ENCODE measurements around the gene HSPA4. TPM values are rescaled to one million over a fixed set of nuclear protein-coding genes. Genes with fewer than 3 reads are reported as not detected.
"Not testable (repeated sequence)": the region's sequence is repeated elsewhere in the genome, so short reads cannot be mapped to it uniquely, and the experiment has no call there.

Gene HSPA4
- total RNA-seq, 1 experiment from 2014 or later: 237 TPM

DNA sequence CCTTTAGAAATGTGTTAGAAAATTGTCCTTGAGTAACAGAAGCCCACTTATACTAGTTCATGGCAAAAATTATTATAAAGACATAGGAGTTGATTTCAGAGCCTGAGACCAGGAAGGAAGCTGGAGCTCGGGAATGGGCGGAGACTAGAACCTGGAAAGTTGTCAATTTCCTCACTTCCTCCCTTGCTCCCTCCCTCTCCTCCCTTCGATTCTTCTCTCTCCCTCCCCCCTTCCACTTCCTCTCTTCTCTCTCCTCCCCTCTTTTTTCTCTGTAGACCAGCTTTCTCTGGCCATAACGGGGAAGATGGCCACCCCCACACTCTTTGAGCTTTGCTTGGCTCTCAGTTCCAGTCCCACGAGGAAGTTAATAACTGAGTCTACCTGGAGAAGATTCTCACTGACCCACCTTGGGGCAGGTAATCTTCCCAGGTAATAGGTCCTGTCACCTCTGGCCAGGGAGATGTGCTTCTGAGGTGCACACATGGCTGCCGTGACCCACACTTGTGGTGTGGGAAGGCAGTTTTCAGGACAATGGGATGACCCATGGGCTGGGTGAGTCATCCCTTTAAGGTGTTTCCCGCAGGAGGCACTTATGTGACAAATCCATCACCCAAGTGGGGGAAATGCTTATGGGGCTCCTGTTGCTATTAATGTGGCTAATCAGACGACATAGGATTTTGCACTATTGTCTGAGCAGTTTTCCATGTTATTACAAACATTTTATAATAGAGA, 78.7 kb downstream of the HSPA4 start:
- no peaks in the 10 kb centered on the region; the same call in 1 of the 2 replicates for H3K9me3 ChIP-seq
- no TSS peak for BruUV-seq (replicated peaks)
- ChIA-PET CTCF (interaction anchor here (1.4 kb wide), 1 partner anchor 117 kb away, joined by 8 read pairs; no protein-coding TSS in a partner anchor), POLR2A (no interaction called here)
- no peaks in the 10 kb centered on the region for H3K4me1 ChIP-seq
- no peaks in the 10 kb centered on the region for H3K36me3 Mint-ChIP-seq (ENCODE audit: insufficient read depth, unreplicated experiment)
- no peaks in the 10 kb centered on the region; the same call in 1 of the 2 replicates for H3K27me3 ChIP-seq (replicated peaks; ENCODE audit: control insufficient read depth, insufficient read depth, low read length)
- H3K9me3 Mint-ChIP-seq (ENCODE audit: unreplicated experiment): no peaks in the 10 kb centered on the region
- no peaks in the 10 kb centered on the region for H3K36me3 ChIP-seq (ENCODE audit: control insufficient read depth, insufficient read depth, low read length)
- H3K27me3 Mint-ChIP-seq (ENCODE audit: insufficient read depth, unreplicated experiment): peaks cover 9% of the 10 kb centered on the region
- TF ChIP-seq, protein P1, sequence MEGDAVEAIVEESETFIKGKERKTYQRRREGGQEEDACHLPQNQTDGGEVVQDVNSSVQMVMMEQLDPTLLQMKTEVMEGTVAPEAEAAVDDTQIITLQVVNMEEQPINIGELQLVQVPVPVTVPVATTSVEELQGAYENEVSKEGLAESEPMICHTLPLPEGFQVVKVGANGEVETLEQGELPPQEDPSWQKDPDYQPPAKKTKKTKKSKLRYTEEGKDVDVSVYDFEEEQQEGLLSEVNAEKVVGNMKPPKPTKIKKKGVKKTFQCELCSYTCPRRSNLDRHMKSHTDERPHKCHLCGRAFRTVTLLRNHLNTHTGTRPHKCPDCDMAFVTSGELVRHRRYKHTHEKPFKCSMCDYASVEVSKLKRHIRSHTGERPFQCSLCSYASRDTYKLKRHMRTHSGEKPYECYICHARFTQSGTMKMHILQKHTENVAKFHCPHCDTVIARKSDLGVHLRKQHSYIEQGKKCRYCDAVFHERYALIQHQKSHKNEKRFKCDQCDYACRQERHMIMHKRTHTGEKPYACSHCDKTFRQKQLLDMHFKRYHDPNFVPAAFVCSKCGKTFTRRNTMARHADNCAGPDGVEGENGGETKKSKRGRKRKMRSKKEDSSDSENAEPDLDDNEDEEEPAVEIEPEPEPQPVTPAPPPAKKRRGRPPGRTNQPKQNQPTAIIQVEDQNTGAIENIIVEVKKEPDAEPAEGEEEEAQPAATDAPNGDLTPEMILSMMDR (IDR thresholded peaks at IDR 0.05; ENCODE audit: insufficient read depth in 1 of 2, low read depth in 1 of 2, low read length in 1 of 2, severe bottlenecking in 1 of 2, unreplicated experiment in 1 of 2): no peak
- peak in 1 of 2 experiments; percentile 16 for DNase-seq
- intact Hi-C loops (cut with micrococcal nuclease; ENCODE audit: unreplicated experiment): no loop called here
- no peak overlapping the region for H3K4me3 ChIP-seq (ENCODE audit: low read depth, low read length)
- no peak overlapping the region for H3K4me3 Mint-ChIP-seq (ENCODE audit: unreplicated experiment)
- no peaks in the 10 kb centered on the region for H3K4me1 Mint-ChIP-seq (ENCODE audit: low read depth, unreplicated experiment)
- no peak overlapping the region for H3K27ac Mint-ChIP-seq (ENCODE audit: unreplicated experiment)

DNA sequence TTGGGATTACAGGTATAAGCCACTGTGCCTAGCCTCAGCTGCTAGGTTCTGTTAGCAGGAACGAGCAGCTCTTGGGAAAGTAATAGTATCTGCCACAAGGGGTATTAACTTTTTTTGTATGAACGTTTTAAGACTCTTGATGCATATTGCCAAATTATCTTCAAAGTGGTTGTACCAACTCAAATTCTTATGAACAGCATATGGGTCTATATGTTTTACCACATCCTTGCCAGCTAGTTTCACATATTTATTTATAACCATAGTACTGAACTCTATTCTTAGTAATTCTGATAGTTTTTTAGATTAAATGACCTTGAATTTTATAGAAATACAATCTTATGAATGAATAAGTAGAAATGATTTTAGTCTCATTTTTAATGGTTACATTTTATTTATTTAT, 80.9 kb downstream of the HSPA4 start:
- no peak overlapping the region for H3K27ac Mint-ChIP-seq (ENCODE audit: unreplicated experiment)
- no peak for DNase-seq
- Histone ChIP-seq H3K9me3 (no peaks in the 10 kb centered on the region; the same call in 1 of the 2 replicates), H3K36me3 (ENCODE audit: control insufficient read depth, insufficient read depth, low read length) (no peaks in the 10 kb centered on the region), H3K27me3 (replicated peaks; ENCODE audit: control insufficient read depth, insufficient read depth, low read length) (no peaks in the 10 kb centered on the region; the same call in 1 of the 2 replicates), H3K4me1 (no peaks in the 10 kb centered on the region), H3K4me3 (ENCODE audit: low read depth, low read length) (no peak overlapping the region)
- TF ChIP-seq, protein P1 (IDR thresholded peaks at IDR 0.05; ENCODE audit: insufficient read depth in 1 of 2, low read depth in 1 of 2, low read length in 1 of 2, severe bottlenecking in 1 of 2, unreplicated experiment in 1 of 2): no peak
- intact Hi-C loops (cut with micrococcal nuclease; ENCODE audit: unreplicated experiment): no loop called here
- no peak overlapping the region for H3K4me3 Mint-ChIP-seq (ENCODE audit: unreplicated experiment)
- ChIA-PET CTCF (no interaction called here), POLR2A (no interaction called here)
- no peaks in the 10 kb centered on the region for H3K36me3 Mint-ChIP-seq (ENCODE audit: insufficient read depth, unreplicated experiment)
- no peaks in the 10 kb centered on the region for H3K4me1 Mint-ChIP-seq (ENCODE audit: low read depth, unreplicated experiment)
- H3K9me3 Mint-ChIP-seq (ENCODE audit: unreplicated experiment): no peaks in the 10 kb centered on the region
- BruUV-seq (replicated peaks): no TSS peak
- peaks cover 17% of the 10 kb centered on the region for H3K27me3 Mint-ChIP-seq (ENCODE audit: insufficient read depth, unreplicated experiment)

DNA sequence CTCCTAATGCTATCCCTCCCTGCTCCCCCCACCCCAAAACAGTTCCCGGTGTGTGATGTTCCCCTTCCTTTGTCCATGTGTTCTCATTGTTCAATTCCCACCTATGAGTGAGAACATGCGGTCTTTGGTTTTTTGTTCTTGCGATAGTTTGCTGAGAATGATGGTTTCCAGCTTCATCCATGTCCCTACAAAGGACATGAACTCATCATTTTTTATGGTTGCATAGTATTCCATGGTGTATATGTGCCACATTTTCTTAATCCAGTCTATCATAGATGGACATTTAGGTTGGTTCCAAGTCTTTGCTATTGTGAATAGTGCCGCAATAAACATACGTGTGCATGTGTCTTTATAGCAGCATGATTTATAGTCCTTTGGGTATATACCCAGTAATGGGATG, 81.4 kb downstream of the HSPA4 start:
- H3K27me3 ChIP-seq (replicated peaks; ENCODE audit: control insufficient read depth, insufficient read depth, low read length); H3K9me3 Mint-ChIP-seq (ENCODE audit: unreplicated experiment); H3K36me3 Mint-ChIP-seq (ENCODE audit: insufficient read depth, unreplicated experiment); DNase-seq; intact Hi-C loops (cut with micrococcal nuclease; ENCODE audit: unreplicated experiment); CTCF ChIA-PET; BruUV-seq (replicated peaks); POLR2A ChIA-PET; H3K9me3 ChIP-seq; H3K27ac Mint-ChIP-seq (ENCODE audit: unreplicated experiment); H3K4me3 Mint-ChIP-seq (ENCODE audit: unreplicated experiment); H3K4me3 ChIP-seq (ENCODE audit: low read depth, low read length); H3K4me1 ChIP-seq; H3K4me1 Mint-ChIP-seq (ENCODE audit: low read depth, unreplicated experiment); H3K36me3 ChIP-seq (ENCODE audit: control insufficient read depth, insufficient read depth, low read length): not testable (repeated sequence)
- H3K27me3 Mint-ChIP-seq (ENCODE audit: insufficient read depth, unreplicated experiment): peaks cover 16% of the 10 kb centered on the region

DNA sequence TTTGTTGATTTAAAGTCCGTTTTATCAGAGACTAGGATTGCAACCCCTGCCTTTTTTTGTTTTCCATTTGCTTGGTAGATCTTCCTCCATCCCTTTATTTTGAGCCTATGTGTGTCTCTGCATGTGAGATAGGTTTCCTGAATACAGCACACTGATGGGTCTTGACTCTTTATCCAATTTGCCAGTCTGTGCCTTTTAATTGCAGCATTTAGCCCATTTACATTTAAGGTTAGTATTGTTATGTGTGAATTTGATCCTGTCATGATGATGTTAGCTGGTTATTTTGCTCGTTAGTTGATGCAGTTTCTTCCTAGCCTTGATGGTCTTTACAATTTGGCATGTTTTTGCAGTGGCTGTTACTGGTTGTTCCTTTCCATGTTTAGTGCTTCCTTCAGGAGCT, 85.1 kb downstream of the HSPA4 start:
- H3K27ac Mint-ChIP-seq (ENCODE audit: unreplicated experiment); POLR2A ChIA-PET; H3K9me3 Mint-ChIP-seq (ENCODE audit: unreplicated experiment); BruUV-seq (replicated peaks); CTCF ChIA-PET; H3K4me3 Mint-ChIP-seq (ENCODE audit: unreplicated experiment); H3K4me3 ChIP-seq (ENCODE audit: low read depth, low read length); intact Hi-C loops (cut with micrococcal nuclease; ENCODE audit: unreplicated experiment); H3K9me3 ChIP-seq; H3K36me3 ChIP-seq (ENCODE audit: control insufficient read depth, insufficient read depth, low read length); H3K36me3 Mint-ChIP-seq (ENCODE audit: insufficient read depth, unreplicated experiment); H3K4me1 Mint-ChIP-seq (ENCODE audit: low read depth, unreplicated experiment); H3K27me3 ChIP-seq (replicated peaks; ENCODE audit: control insufficient read depth, insufficient read depth, low read length); H3K4me1 ChIP-seq; DNase-seq: not testable (repeated sequence)
- peaks cover 16% of the 10 kb centered on the region for H3K27me3 Mint-ChIP-seq (ENCODE audit: insufficient read depth, unreplicated experiment)

All from Caco-2 (cell line).